HepG2 (cell line): ENCODE measurements around the gene NUDT15. TPM values are rescaled to one million over a fixed set of nuclear protein-coding genes. Genes with fewer than 3 reads are reported as not detected.

Source experiments
- BORCS8-MEF2B ChIP-seq: sonication (generic); formaldehyde crosslinking; IDR thresholded peaks from 2 replicates; pipeline ENCODE4 v1.8.0; 2022; ENCODE audit warnings: mild to moderate bottlenecking, missing genetic modification reagents
- FOXC1 ChIP-seq: sonication (generic); formaldehyde crosslinking; IDR thresholded peaks from 2 replicates; pipeline ENCODE4 v1.8.0; 2022; ENCODE audit warnings: mild to moderate bottlenecking, missing genetic modification reagents, borderline replicate concordance
- FOXK1 ChIP-seq: sonication (generic); formaldehyde crosslinking; IDR thresholded peaks from 2 replicates; pipeline ENCODE4 v1.4.0; 2020; ENCODE audit warnings: low read depth, missing genetic modification reagents, borderline replicate concordance
- HCFC1 ChIP-seq: fragments of 150-350 bp; IDR thresholded peaks from 2 replicates; pipeline ENCODE4 v1.6.1; 2014; ENCODE audit warnings: low read depth, low read length
- HDAC2 ChIP-seq: sonication (generic); formaldehyde crosslinking; IDR thresholded peaks from 2 replicates; pipeline ENCODE4 v1.4.0; 2020; ENCODE audit warnings: missing genetic modification reagents
- HNF4G ChIP-seq, 2 experiments: sonication (generic) in 1 of 2; formaldehyde crosslinking in 1 of 2; IDR thresholded peaks; 2 replicates each; pipeline versions ENCODE4 v1.4.0 to v1.6.1; 2011 to 2020; ENCODE audit warnings: borderline replicate concordance in 2 of 2, low read depth in 2 of 2, mild to moderate bottlenecking in 2 of 2, low read length in 1 of 2, missing genetic modification reagents in 1 of 2, moderate library complexity in 1 of 2
- KAT8 ChIP-seq: IDR thresholded peaks from 2 replicates; pipeline ENCODE4 v1.6.1; 2016; ENCODE audit warnings: missing genetic modification reagents, missing compliant biosample characterization
- NR2C2 ChIP-seq: sonication (generic); formaldehyde crosslinking; IDR thresholded peaks from 2 replicates; pipeline ENCODE4 v1.4.0; 2020; ENCODE audit warnings: missing genetic modification reagents, mild to moderate bottlenecking, moderate library complexity, borderline replicate concordance
- SMAD1 ChIP-seq: sonication (generic); formaldehyde crosslinking; IDR thresholded peaks from 2 replicates; pipeline ENCODE4 v1.4.0; 2020; ENCODE audit warnings: missing genetic modification reagents, low read depth, mild to moderate bottlenecking, borderline replicate concordance
- SRSF1 ChIP-seq: fragments of 200-400 bp; formaldehyde crosslinking; optimal IDR thresholded peaks from 2 replicates; pipeline ENCODE3; 2017; ENCODE audit warnings: mild to moderate bottlenecking, low read depth, low read length, moderate library complexity
- TAF1 ChIP-seq: sonication (generic); formaldehyde crosslinking; IDR thresholded peaks from 2 replicates; pipeline ENCODE4 v1.4.0; 2020; ENCODE audit warnings: missing genetic modification reagents
- TEAD2 ChIP-seq: sonication (generic); formaldehyde crosslinking; IDR thresholded peaks from 2 replicates; pipeline ENCODE4 v1.9.0; 2021; ENCODE audit warnings: missing genetic modification reagents
- XRCC5 ChIP-seq: fragments of 200-400 bp; formaldehyde crosslinking; optimal IDR thresholded peaks from 2 replicates; pipeline ENCODE3; 2017; ENCODE audit warnings: mild to moderate bottlenecking, low read length
- ZC3H13 ChIP-seq: sonication (generic); formaldehyde crosslinking; IDR thresholded peaks from 2 replicates; pipeline ENCODE4 v1.8.1; 2023; ENCODE audit warnings: mild to moderate bottlenecking, missing genetic modification reagents, moderate library complexity
- ZMAT3 ChIP-seq: sonication (generic); formaldehyde crosslinking; conservative IDR thresholded peaks from 2 replicates; pipeline ENCODE4 v1.7.0; 2021; ENCODE audit warnings: missing genetic modification reagents
- ZNF292 ChIP-seq: sonication (generic); formaldehyde crosslinking; IDR thresholded peaks from 2 replicates; pipeline ENCODE4 v1.8.1; 2022; ENCODE audit warnings: mild to moderate bottlenecking, low read depth, missing genetic modification reagents, borderline replicate concordance
- ZNF616 ChIP-seq: sonication (generic); formaldehyde crosslinking; IDR thresholded peaks from 2 replicates; pipeline ENCODE4 v1.5.0; 2020; ENCODE audit warnings: low read depth, mild to moderate bottlenecking, missing genetic modification reagents
- ZNF7 ChIP-seq: IDR thresholded peaks from 2 replicates; pipeline ENCODE4 v1.6.1; 2016; ENCODE audit warnings: missing biosample characterization, missing genetic modification reagents
- polyA plus RNA-seq, 8 experiments: library from polyadenylated mRNA; depleted of rRNA in 3 of 8; stranded (reverse) in 7 of 8; unstranded in 1 of 8; fragments of >200 nt; fragmentation: Illumina TruSeq in 4 of 8; extraction: Trizol in 4 of 8; gene quantifications; 2 replicates each; pipeline versions ENCODE4 v1.2.1 to v1.2.3, GENCODE V29; 2011 to 2016; ENCODE audit warnings: low read depth in 4 of 8, missing spikeins in 1 of 8, mixed read lengths in 1 of 8; ENCODE audit not compliant: insufficient read depth in 1 of 8
- total RNA-seq, 5 experiments: library from RNA; depleted of rRNA; stranded (reverse); fragments of >200 nt; fragmentation: Illumina TruSeq; extraction: Trizol; gene quantifications; 2 replicates each; pipeline ENCODE4 v1.2.3, GENCODE V29; 2016; ENCODE audit warnings: low read depth in 1 of 5
- TF ChIP-seq, protein P1 (sequence below): sonication (generic); formaldehyde crosslinking; IDR thresholded peaks from 2 replicates; pipeline ENCODE4 v1.4.0; 2020; ENCODE audit warnings: missing genetic modification reagents, borderline replicate concordance
- TF ChIP-seq, protein P2 (sequence below): IDR thresholded peaks from 2 replicates; pipeline ENCODE4 v1.6.1; 2016; ENCODE audit warnings: low read depth, borderline replicate concordance
- TF ChIP-seq, protein P3 (sequence below): sonication (generic); formaldehyde crosslinking; IDR thresholded peaks from 2 replicates; pipeline ENCODE4 v1.5.1; 2020; ENCODE audit warnings: mild to moderate bottlenecking, missing genetic modification reagents

NUDT15 gene
- total and polyA plus RNA-seq, 2 of the 13 experiments (the other 11 are each of a cell fraction or from before 2014, with no cell fraction given), result 21.3 to 47.3 TPM

DNA sequence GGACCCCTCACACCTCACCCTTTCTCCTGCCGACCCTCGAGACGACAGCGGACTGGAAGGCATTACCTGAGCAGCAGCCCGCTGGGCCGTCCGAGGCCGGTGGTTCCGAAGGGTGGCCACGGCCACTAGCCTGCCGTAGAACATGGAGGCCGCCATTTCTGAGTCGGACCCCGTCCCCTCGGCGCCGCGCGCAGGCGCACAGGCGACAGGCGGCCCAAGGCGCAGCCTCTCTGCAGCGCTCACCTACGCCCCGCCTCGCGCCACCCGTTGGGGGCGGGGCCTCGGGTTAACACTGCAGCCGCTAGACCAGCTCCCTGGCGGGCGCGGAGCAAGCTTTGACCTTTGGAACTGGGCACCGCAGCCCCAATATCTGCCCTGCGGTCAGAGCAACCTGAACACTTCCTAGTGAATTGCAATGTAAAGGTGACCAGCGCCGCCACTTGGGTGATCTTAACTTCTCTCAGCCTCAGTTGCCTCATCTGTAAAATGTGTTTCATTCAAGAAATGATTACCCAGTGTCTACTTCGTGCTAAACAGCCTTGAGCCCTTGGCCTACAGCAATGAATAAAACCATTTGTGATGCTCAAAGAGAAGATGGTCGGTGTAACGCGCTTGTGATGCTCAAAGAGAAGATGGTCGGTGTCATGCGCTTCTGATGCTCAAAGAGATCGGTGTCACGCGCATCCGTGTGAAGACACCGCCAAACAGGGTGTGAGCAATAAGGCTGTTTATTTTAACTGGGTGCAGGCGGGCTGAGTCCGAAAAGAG is 36.2 kb upstream of the NUDT15 start, which contains the start of gene SUCLA2 (continued):
- TF ChIP-seq HNF4G (IDR thresholded peaks at IDR 0.05; ENCODE audit: borderline replicate concordance, low read depth, low read length), result peak; percentile 85
- peak; percentile 95 for TF ChIP-seq HNF4G (CRISPR knock-in tag; IDR thresholded peaks at IDR 0.05; ENCODE audit: borderline replicate concordance, low read depth)
- 0 out of 2 replicates have a peak, but pooled peaks have one; percentile 36 for TF ChIP-seq SMAD1 (CRISPR knock-in tag)
- TF ChIP-seq KAT8 (CRISPR knock-in tag), result peak; percentile 86
- peak; percentile 53 for TF ChIP-seq NR2C2 (CRISPR knock-in tag)
- peak; percentile 54; the same call in 1 of the 2 replicates for TF ChIP-seq FOXK1 (CRISPR knock-in tag)
- no peak for TF ChIP-seq ZMAT3 (CRISPR knock-in tag)
- peak; percentile 68 for TF ChIP-seq XRCC5
- peak; percentile 41; the same call in 1 of the 2 replicates for TF ChIP-seq HDAC2 (CRISPR knock-in tag)
- TF ChIP-seq, protein P1, sequence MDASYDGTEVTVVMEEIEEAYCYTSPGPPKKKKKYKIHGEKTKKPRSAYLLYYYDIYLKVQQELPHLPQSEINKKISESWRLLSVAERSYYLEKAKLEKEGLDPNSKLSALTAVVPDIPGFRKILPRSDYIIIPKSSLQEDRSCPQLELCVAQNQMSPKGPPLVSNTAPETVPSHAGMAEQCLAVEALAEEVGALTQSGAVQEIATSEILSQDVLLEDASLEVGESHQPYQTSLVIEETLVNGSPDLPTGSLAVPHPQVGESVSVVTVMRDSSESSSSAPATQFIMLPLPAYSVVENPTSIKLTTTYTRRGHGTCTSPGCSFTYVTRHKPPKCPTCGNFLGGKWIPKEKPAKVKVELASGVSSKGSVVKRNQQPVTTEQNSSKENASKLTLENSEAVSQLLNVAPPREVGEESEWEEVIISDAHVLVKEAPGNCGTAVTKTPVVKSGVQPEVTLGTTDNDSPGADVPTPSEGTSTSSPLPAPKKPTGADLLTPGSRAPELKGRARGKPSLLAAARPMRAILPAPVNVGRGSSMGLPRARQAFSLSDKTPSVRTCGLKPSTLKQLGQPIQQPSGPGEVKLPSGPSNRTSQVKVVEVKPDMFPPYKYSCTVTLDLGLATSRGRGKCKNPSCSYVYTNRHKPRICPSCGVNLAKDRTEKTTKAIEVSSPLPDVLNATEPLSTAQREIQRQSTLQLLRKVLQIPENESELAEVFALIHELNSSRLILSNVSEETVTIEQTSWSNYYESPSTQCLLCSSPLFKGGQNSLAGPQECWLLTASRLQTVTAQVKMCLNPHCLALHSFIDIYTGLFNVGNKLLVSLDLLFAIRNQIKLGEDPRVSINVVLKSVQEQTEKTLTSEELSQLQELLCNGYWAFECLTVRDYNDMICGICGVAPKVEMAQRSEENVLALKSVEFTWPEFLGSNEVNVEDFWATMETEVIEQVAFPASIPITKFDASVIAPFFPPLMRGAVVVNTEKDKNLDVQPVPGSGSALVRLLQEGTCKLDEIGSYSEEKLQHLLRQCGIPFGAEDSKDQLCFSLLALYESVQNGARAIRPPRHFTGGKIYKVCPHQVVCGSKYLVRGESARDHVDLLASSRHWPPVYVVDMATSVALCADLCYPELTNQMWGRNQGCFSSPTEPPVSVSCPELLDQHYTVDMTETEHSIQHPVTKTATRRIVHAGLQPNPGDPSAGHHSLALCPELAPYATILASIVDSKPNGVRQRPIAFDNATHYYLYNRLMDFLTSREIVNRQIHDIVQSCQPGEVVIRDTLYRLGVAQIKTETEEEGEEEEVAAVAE (CRISPR knock-in tag), result peak; percentile 20; the same call in 1 of the 2 replicates
- TF ChIP-seq, protein P2, sequence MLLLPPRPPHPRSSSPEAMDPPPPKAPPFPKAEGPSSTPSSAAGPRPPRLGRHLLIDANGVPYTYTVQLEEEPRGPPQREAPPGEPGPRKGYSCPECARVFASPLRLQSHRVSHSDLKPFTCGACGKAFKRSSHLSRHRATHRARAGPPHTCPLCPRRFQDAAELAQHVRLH (CRISPR knock-in tag), result peak; percentile 63; the same call in 1 of the 2 replicates
- peak; percentile 96 for TF ChIP-seq FOXC1 (CRISPR knock-in tag)
- TF ChIP-seq TEAD2, result no peak
- TF ChIP-seq, protein P3, sequence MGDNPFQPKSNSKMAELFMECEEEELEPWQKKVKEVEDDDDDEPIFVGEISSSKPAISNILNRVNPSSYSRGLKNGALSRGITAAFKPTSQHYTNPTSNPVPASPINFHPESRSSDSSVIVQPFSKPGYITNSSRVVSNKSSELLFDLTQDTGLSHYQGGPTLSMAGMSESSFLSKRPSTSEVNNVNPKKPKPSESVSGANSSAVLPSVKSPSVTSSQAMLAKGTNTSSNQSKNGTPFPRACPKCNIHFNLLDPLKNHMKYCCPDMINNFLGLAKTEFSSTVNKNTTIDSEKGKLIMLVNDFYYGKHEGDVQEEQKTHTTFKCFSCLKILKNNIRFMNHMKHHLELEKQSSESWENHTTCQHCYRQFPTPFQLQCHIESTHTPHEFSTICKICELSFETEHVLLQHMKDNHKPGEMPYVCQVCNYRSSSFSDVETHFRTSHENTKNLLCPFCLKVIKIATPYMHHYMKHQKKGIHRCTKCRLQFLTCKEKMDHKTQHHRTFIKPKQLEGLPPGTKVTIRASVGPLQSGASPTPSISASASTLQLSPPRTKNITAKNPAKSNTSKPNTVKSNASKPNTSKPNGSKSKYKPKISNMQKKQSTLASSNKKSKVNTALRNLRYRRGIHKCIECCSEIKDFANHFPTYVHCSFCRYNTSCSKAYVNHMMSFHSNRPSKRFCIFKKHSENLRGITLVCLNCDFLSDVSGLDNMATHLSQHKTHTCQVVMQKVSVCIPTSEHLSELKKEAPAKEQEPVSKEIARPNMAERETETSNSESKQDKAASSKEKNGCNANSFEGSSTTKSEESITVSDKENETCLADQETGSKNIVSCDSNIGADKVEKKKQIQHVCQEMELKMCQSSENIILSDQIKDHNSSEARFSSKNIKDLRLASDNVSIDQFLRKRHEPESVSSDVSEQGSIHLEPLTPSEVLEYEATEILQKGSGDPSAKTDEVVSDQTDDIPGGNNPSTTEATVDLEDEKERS (CRISPR knock-in tag), result peak; percentile 67; the same call in 1 of the 2 replicates
- TF ChIP-seq ZNF292 (CRISPR knock-in tag), result peak; percentile 79; the same call in 1 of the 2 replicates
- TF ChIP-seq ZC3H13 (CRISPR knock-in tag), result peak; percentile 61; the same call in 1 of the 2 replicates
- TF ChIP-seq HCFC1, result peak; percentile 40; the same call in 1 of the 2 replicates
- TF ChIP-seq TAF1, result peak; percentile 91
- TF ChIP-seq ZNF7 (CRISPR knock-in tag), result peak; percentile 94
- TF ChIP-seq SRSF1, result peak; percentile 84
- peak; percentile 26 for TF ChIP-seq BORCS8-MEF2B (CRISPR knock-in tag)
- TF ChIP-seq ZNF616 (CRISPR knock-in tag), result 0 out of 2 replicates have a peak, but pooled peaks have one; percentile 34
